ENCODE measurements around the gene EDN2.

EDN2 gene

GRCh38 chr1:41519667-41520066 lies 35.2 kb upstream of the EDN2 start:
- H3K4me3 ChIP-seq (ENCODE audit: low read depth, low read length) = no peak overlapping the region
- ChIA-PET POLR2A (no interaction called here), CTCF (interaction anchor here (1.4 to 10.2 kb wide), 3 partner anchors 8 to 25 kb away, joined by 6 to 116 read pairs (median 105); no protein-coding TSS in a partner anchor)
- no peak for DNase-seq (ENCODE audit: low read depth, low spot score)
- TF ChIP-seq, protein P1, sequence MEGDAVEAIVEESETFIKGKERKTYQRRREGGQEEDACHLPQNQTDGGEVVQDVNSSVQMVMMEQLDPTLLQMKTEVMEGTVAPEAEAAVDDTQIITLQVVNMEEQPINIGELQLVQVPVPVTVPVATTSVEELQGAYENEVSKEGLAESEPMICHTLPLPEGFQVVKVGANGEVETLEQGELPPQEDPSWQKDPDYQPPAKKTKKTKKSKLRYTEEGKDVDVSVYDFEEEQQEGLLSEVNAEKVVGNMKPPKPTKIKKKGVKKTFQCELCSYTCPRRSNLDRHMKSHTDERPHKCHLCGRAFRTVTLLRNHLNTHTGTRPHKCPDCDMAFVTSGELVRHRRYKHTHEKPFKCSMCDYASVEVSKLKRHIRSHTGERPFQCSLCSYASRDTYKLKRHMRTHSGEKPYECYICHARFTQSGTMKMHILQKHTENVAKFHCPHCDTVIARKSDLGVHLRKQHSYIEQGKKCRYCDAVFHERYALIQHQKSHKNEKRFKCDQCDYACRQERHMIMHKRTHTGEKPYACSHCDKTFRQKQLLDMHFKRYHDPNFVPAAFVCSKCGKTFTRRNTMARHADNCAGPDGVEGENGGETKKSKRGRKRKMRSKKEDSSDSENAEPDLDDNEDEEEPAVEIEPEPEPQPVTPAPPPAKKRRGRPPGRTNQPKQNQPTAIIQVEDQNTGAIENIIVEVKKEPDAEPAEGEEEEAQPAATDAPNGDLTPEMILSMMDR (IDR thresholded peaks at IDR 0.05; ENCODE audit: insufficient read depth, low read length, missing control alignments) = no peak

DNA sequence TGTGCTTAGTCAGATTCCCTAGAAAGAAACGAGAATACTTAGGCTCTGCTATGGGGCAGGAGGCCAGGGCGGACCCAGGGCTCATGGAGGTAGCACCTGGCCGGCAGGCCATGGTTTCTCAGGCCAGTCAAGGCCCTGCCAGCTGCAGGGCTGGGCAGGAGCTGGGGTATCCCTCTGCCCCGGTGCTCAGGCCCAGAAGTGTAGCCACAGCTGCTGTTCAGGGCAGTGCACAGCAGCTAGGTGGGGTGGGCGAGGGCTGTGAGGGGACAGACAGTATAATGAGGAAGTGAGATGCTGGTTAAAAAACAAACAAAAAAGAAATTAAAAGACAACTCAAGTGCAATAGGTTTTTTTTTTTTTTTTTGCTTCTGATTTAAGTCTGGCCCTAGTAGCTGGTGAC lies 34.0 kb upstream of the EDN2 start:
- TF ChIP-seq, protein P1 (IDR thresholded peaks at IDR 0.05; ENCODE audit: insufficient read depth, low read length, missing control alignments) = no peak
- no peak overlapping the region for H3K4me3 ChIP-seq (ENCODE audit: low read depth, low read length)
- POLR2A ChIA-PET = interaction anchor here (0.5 kb wide), 1 partner anchor 312 kb away, joined by 3 read pairs; no protein-coding TSS in a partner anchor
- CTCF ChIA-PET = interaction anchor here (0.7 to 10.2 kb wide), 6 partner anchors 11 to 653 kb away, joined by 3 to 116 read pairs (median 6); no protein-coding TSS in a partner anchor
- no peak for DNase-seq (ENCODE audit: low read depth, low spot score)

GRCh38 chr1:41517062-41517438 lies 32.6 kb upstream of the EDN2 start:
- no peak overlapping the region for H3K4me3 ChIP-seq (ENCODE audit: low read depth, low read length)
- ChIA-PET CTCF (interaction anchor here (1.0 to 10.2 kb wide), 21 partner anchors 8 to 656 kb away, joined by 3 to 116 read pairs (median 7); no protein-coding TSS in a partner anchor), POLR2A (interaction anchor here (1.0 kb wide), 1 partner anchor 145 kb away, joined by 3 read pairs; no protein-coding TSS in a partner anchor)
- DNase-seq (ENCODE audit: low read depth, low spot score) = no peak
- TF ChIP-seq, protein P1 (IDR thresholded peaks at IDR 0.05; ENCODE audit: insufficient read depth, low read length, missing control alignments) = no peak

DNA sequence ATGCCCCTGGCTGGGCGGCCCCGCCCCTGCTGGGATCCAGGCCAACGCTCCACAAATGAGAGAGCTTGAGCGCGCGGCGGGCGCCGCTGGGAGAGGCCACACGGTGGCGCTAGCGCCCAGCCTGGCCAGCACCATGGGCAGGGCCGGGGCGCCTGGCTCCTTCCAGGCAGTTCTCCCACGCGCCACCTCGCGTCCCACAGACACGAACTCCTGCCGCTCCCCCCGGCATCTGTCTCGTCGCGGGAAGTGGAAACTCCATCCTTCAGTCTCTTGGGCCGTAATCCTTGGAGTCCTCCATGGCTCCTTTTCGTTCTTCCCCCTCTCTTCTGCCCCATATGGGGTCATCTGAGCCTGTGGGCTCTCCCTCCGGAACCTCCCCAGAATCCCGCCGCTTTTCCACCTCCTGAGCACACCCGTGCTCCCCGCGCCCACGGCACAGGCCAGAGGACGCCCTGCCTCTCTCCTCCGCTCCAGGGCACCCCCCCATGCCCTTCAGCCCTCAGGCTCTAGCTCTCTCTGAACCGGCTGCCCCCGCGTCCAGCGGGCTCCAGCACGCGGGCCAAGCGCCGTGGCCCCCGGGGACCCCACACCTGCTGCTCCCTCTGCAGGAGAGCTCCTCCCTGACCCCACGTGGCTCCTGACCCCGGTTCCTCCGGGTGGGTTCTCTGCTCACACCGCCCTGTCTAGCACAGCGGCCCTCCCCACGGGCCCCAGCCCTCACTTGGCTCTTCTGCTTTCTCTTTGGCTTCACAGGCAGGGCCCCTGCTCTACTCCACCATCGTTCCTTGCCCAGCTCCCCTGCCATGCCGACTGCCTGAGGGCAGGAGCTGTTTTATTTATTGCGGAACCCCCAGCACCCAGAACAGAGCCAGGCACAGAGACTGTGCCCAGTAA lies 31.9 kb upstream of the EDN2 start:
- POLR2A ChIA-PET = interaction anchor here (1.0 kb wide), 1 partner anchor 146 kb away, joined by 3 read pairs; no protein-coding TSS in a partner anchor
- peak overlapping the region; percentile 13 for H3K4me3 ChIP-seq (ENCODE audit: low read depth, low read length)
- no peak for DNase-seq (ENCODE audit: low read depth, low spot score)
- CTCF ChIA-PET = interaction anchor here (0.5 to 10.2 kb wide), 48 partner anchors 8 to 657 kb away, joined by 3 to 116 read pairs (median 4); no protein-coding TSS in a partner anchor
- TF ChIP-seq, protein P1 (IDR thresholded peaks at IDR 0.05; ENCODE audit: insufficient read depth, low read length, missing control alignments) = peak; percentile 99

- DNase-seq (ENCODE audit: low read depth, low spot score) = no peak
- CTCF ChIA-PET = interaction anchor here (0.5 to 10.2 kb wide), 45 partner anchors 8 to 658 kb away, joined by 3 to 116 read pairs (median 4); no protein-coding TSS in a partner anchor
- POLR2A ChIA-PET = no interaction called here
- no peak overlapping the region for H3K4me3 ChIP-seq (ENCODE audit: low read depth, low read length)
- TF ChIP-seq, protein P1 (IDR thresholded peaks at IDR 0.05; ENCODE audit: insufficient read depth, low read length, missing control alignments) = no peak
Observed at GRCh38 chr1:41515778-41516167, 31.3 kb upstream of the EDN2 start.

DNA sequence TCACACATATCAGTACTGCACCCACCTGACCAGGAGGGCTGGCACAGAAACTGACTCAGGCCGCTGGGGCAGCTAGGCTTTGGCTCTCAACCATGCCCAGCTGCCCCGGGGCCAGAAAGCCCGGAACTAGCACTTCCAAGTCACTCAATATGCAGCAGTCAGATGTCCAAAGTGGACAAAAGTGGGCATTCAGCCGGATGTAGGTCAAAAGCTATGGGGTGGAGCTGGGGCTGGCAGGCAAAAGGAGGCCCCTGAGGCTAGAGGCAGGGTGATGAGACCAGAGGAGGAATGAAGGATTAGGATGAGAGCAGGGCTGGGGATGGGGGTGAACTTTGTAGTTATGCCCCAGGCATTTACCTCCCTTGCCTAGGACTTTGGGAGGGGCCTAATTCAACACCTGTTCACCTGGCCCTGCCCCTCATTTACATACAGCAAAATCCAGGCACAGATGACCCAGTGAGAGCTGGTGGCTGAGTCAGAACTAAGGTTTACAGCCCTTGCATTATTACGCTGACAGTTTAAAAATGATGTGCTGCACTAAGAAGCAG lies 30.7 kb upstream of the EDN2 start:
- H3K4me3 ChIP-seq (ENCODE audit: low read depth, low read length) = no peak overlapping the region
- no peak for DNase-seq (ENCODE audit: low read depth, low spot score)
- TF ChIP-seq, protein P1 (IDR thresholded peaks at IDR 0.05; ENCODE audit: insufficient read depth, low read length, missing control alignments) = no peak
- POLR2A ChIA-PET = no interaction called here
- CTCF ChIA-PET = interaction anchor here (0.6 to 10.2 kb wide), 34 partner anchors 7 to 658 kb away, joined by 3 to 116 read pairs (median 5); no protein-coding TSS in a partner anchor

Measured in AG04449 (cell line).